Measurements from ENCODE around the gene PRLH. TPM values are rescaled to one million over a fixed set of nuclear protein-coding genes. Genes with fewer than 3 reads are reported as not detected.

The PRLH gene
- total RNA-seq, 4 donors from 2014 or later, result not detected

DNA sequence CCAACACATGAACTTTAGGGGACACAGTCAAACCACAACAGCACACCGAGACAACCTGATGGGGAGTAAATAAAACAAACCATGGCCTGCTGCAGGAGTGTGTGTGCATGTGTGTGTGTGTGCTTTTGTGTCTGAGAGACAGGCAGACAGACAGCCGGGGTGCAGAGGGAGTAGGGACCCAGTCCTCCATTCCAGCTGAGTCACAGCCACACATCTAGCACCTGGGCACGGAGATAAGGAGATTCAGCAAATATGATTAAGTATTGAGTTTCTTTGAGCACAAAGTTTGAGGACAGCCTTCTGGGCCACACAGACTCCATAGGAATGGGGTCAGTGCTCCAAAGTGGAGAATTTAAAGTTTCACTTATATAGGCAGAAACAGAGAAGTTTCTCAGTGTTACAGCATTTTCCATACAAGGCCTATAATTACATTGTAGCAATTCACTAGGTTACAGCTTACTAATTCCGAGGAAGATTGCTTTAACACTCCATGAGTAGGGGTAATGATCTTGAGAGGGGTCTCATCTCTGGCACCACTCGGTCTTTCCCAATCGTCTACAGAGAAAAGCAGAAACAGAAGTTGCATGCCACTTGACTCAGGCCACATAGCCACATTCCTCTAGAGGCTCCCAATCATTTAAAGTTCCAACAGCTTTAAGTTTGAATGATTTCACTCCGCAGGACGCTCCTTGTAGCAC is 30.8 kb upstream of the PRLH start:
- no peaks in the 10 kb centered on the region for H3K36me3 ChIP-seq
- H3K27ac ChIP-seq, result no peak overlapping the region
- H3K4me3 ChIP-seq, result no peak overlapping the region
- TF ChIP-seq POLR2A (IDR thresholded peaks at IDR 0.05) (no peak), EP300 (IDR thresholded peaks at IDR 0.05) (no peak), POLR2AphosphoS5 (IDR thresholded peaks at IDR 0.05) (no peak)
- TF ChIP-seq, protein P1, sequence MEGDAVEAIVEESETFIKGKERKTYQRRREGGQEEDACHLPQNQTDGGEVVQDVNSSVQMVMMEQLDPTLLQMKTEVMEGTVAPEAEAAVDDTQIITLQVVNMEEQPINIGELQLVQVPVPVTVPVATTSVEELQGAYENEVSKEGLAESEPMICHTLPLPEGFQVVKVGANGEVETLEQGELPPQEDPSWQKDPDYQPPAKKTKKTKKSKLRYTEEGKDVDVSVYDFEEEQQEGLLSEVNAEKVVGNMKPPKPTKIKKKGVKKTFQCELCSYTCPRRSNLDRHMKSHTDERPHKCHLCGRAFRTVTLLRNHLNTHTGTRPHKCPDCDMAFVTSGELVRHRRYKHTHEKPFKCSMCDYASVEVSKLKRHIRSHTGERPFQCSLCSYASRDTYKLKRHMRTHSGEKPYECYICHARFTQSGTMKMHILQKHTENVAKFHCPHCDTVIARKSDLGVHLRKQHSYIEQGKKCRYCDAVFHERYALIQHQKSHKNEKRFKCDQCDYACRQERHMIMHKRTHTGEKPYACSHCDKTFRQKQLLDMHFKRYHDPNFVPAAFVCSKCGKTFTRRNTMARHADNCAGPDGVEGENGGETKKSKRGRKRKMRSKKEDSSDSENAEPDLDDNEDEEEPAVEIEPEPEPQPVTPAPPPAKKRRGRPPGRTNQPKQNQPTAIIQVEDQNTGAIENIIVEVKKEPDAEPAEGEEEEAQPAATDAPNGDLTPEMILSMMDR (IDR thresholded peaks at IDR 0.05), result no peak
- no peak for DNase-seq (ENCODE audit: low spot score in 2 of 2)
- H3K27me3 ChIP-seq, result no peaks in the 10 kb centered on the region
- no peaks in the 10 kb centered on the region for H3K9me3 ChIP-seq
- peaks cover 3% of the 10 kb centered on the region for H3K4me1 ChIP-seq
- 94% methylated on average over 8 of the region's 8 CpGs for WGBS

DNA sequence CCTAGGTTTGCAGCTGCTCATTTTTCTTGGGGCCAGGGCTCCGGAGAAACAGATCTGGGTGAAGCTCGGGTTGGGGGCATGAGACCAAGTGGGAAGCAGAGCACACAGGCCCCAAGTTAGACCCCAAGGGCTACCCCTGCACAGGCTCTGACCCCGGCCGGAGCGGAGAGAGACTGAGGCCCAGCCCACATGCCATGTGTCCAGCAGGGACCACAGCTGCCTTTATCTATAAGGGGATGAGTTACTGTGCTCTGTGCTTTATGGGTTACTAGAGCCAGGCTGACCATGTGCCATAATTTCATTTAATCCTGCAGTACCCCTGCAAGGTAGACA is 30.3 kb upstream of the PRLH start:
- no peaks in the 10 kb centered on the region for H3K27me3 ChIP-seq

DNA sequence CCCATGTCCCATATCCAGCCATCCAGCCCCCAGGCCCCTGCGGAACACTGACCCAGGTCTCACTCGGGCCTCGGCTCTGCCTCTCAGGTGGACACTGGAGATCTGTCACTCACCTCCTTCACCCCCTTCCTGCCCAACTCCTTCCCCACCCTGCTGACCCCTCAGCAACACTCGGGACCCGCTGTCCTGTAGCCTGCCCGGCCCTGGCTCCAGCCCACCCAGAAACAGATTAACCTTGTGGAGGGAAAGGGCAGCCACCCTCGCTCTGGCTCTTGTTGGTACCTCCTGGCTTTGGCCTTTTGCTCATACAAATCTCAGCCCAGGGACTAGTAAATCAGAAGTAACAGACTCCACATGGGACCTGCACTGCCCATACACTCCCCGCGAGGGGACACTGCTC is 29.8 kb upstream of the PRLH start:
- TF ChIP-seq EP300 (IDR thresholded peaks at IDR 0.05) (no peak), POLR2AphosphoS5 (IDR thresholded peaks at IDR 0.05) (no peak), POLR2A (IDR thresholded peaks at IDR 0.05) (no peak)
- TF ChIP-seq, protein P1 (IDR thresholded peaks at IDR 0.05), result no peak
- no peak for DNase-seq (ENCODE audit: low spot score in 2 of 2)
- H3K4me3 ChIP-seq, result no peak overlapping the region
- no peaks in the 10 kb centered on the region for H3K27me3 ChIP-seq
- H3K27ac ChIP-seq, result no peak overlapping the region
- WGBS, result 93% methylated on average over 7 of the region's 9 CpGs
- H3K36me3 ChIP-seq, result no peaks in the 10 kb centered on the region
- H3K9me3 ChIP-seq, result no peaks in the 10 kb centered on the region
- H3K4me1 ChIP-seq, result peaks cover 11% of the 10 kb centered on the region

More for the DNA sequence above, 30.3 kb upstream of the PRLH start:
- H3K4me3 ChIP-seq, result no peak overlapping the region
- H3K27ac ChIP-seq, result no peak overlapping the region
- DNase-seq (ENCODE audit: low spot score in 2 of 2), result no peak
- WGBS, result 92% methylated on average over 2 of the region's 5 CpGs
- H3K4me1 ChIP-seq, result peaks cover 8% of the 10 kb centered on the region
- no peaks in the 10 kb centered on the region for H3K9me3 ChIP-seq
- TF ChIP-seq POLR2A (IDR thresholded peaks at IDR 0.05), result no peak
- TF ChIP-seq EP300 (IDR thresholded peaks at IDR 0.05), result no peak
- TF ChIP-seq, protein P1 (IDR thresholded peaks at IDR 0.05), result no peak
- no peak for TF ChIP-seq POLR2AphosphoS5 (IDR thresholded peaks at IDR 0.05)
- no peaks in the 10 kb centered on the region for H3K36me3 ChIP-seq

DNA sequence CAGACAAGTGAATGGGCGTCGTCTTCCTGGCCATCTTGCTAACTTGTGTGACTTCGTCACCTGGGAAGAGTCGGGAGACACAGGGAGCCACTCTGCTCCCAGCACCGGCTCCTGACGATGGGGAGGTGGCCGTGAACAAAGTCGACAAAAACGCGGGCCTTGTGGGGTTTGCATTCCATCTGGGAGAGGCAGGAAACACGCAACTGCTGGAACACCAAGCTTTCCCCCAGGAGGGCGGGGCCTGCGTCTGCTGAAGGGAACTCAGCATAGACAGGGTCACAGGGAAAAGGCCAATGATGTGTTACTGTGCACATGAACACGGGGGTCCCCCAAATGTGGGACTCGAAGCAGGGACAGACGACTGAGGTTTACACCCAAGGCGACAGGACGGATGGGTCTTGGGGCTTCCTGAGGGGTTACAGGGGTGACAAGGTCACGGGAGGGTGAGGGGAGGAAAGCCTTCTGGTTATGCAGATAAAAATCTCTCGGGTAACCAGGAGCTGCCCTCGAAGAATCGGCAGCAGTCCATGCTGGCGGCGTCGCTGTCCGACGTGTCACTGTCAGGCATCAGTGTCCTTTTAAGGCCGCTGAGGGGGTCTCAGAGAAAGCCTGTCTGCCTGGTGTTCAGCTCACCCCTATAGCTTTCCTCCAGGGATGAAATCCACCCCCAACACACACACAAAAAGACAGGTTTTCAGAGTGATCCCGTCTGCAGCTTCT is 28.2 kb upstream of the PRLH start:
- TF ChIP-seq POLR2AphosphoS5 (IDR thresholded peaks at IDR 0.05) (no peak), EP300 (IDR thresholded peaks at IDR 0.05) (no peak), POLR2A (IDR thresholded peaks at IDR 0.05) (no peak)
- TF ChIP-seq, protein P1 (IDR thresholded peaks at IDR 0.05), result no peak
- Histone ChIP-seq H3K9me3 (no peaks in the 10 kb centered on the region), H3K36me3 (no peaks in the 10 kb centered on the region), H3K4me3 (no peak overlapping the region), H3K27ac (no peak overlapping the region), H3K4me1 (peaks cover 11% of the 10 kb centered on the region), H3K27me3 (no peaks in the 10 kb centered on the region)
- DNase-seq (ENCODE audit: low spot score in 2 of 2), result no peak
- WGBS, result 86% methylated on average over 27 of the region's 29 CpGs

DNA sequence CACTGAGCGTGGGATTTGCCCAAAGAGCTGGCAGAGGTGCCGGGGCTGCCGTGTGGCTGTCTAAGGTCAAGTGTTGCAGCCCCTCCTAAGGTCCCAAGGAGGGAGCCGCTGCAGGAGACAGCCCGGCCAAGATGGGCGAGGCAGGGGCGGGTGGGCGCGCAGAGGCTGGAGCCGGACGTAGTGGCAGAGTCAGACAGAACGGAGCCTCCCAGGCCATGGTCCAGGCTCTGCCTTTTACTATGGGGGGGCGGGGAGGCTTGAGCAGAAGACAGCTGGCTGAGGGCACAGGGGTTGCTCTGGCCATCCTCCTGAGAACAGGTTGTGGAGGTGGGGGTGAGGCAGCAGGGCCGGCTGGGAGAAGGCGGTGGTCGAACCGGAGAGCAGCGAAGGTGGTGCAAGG is 27.5 kb upstream of the PRLH start:
- peaks cover 11% of the 10 kb centered on the region for H3K4me1 ChIP-seq
- no peak for TF ChIP-seq POLR2A (IDR thresholded peaks at IDR 0.05)
- no peaks in the 10 kb centered on the region for H3K27me3 ChIP-seq
- H3K36me3 ChIP-seq, result no peaks in the 10 kb centered on the region
- DNase-seq (ENCODE audit: low spot score in 2 of 2), result no peak
- H3K9me3 ChIP-seq, result no peaks in the 10 kb centered on the region
- no peak overlapping the region for H3K27ac ChIP-seq
- WGBS, result 90% methylated on average over 18 of the region's 18 CpGs
- no peak overlapping the region for H3K4me3 ChIP-seq
